Hematopoietic multipotent progenitor cell treated with erythropoietin and hydrocortisone succinate and interleukin-3 and kit ligand, for 4 days (in vitro differentiated cells): ENCODE results near the gene CLK3.
"Not testable (repeated sequence)": the region's sequence is repeated elsewhere in the genome, so short reads cannot be mapped to it uniquely, and the experiment has no call there.

ENCODE experiments used
- DNase-seq: peaks from one replicate; pipeline ENCODE4 v3.0.0-alpha.2; 2015

The CLK3 gene

GRCh38 chr15:74615508-74616365, at the start of gene CLK3:
Gene CLK3 (plus strand): TSS chr15:74615836. CDS start chr15:74619197, 3,361 bp downstream.
- peak; percentile 98 for DNase-seq

DNA sequence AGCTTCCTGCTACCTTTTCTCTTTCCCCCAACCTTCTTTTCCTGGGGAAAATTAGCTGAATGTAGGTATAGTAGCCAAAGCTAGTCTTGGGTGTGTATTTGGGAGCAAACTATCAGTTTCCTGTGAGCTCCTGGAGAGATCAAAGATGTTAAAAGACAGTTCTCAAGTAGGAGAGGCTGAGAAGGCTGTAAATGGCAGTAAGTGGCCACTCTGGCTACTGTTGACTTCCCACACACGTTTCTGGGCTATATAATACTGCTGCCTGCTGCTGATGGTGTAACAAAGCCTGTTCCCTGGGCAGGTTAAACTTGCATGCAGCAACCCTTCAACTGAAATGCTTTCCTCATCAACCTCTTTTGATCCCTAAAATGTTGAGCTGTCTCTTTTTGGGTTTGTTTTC, 47.0 kb upstream of the CLK3 start:
- no peak for DNase-seq

- DNase-seq = no peak
Observed at GRCh38 chr15:74569731-74570070, 45.9 kb upstream of the CLK3 start.

DNA sequence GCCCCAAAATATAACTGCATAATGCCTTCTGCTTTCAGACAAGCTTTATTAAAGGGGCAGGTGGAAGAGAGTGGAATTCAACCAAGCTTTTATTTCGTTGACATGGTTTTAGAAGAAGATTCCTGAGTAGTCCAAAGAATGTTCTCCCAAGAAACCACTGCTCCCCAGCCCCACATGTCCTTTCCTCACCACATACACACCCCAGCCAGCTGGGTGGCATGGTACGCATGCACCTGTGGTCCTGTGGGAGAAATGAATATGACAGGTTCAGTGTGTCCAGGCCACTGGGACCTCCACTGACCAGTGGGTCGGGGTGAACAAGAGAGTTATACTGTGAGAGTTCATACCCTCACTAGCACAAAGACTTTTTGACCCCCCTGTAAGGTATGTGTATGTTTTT, 44.4 kb upstream of the CLK3 start:
- DNase-seq = no peak

- no peak for DNase-seq
Observed at GRCh38 chr15:74573987-74574386, 41.6 kb upstream of the CLK3 start.

- no peak for DNase-seq
Observed at GRCh38 chr15:74578496-74578994, 37.1 kb upstream of the CLK3 start.

DNA sequence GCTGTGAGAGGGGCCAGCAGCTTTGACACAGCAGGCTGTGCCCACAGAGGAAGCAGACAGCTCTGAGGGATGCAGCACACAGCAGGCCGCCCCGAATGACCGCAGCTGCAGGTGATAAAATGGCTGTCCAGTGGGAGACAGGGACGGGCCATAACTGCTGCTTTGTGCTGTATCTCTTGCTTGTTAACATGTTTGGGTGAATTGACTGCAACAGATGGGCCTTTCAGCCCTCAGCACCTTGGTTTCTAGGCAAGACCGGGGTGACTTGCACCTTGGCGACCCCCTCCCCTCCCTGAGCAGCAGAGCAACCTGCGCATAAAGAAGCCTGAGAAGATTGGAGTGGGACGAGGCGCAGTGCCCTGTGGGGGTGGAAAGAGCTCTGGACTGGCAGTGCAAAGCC, 36.6 kb upstream of the CLK3 start:
- no peak for DNase-seq

DNA sequence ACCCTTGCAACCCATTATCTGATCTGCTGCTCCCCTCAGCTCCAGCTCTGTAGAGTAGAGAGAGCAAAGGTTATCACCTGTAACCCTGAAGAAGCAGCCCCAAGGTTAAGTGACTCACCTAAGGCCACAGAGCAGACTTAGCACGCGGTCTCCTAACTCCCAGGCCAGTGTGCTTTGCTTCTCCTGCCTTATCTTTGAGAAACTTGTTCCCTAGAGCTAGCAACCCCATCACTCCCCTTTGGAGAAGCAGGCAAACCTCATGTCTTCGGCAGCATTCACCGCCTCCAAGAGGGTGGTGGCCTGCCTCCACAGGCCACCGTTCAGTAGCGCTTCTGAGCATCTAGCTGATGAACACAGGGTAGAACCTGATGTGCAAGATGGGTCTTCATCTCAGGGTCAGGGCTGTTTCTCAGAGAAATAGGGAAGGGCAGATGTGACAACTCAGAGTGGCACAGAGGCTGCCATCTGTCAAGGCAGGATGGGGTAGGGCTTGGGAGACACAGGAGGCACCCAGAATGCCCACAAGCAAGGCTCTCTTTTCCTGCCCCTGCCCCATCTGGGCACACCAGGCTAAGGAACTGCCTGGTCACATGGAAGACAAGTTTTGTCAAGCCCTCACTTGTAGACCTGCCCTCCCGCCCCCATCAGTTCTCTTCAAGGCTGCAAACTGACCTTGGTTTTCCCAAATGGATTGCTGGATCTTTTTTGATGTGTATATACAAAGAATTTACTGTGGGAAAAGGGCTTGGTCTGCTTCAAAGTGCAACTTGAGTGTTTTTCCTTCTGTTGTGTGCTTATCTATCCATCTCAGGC, 34.9 kb upstream of the CLK3 start:
- no peak for DNase-seq

DNA sequence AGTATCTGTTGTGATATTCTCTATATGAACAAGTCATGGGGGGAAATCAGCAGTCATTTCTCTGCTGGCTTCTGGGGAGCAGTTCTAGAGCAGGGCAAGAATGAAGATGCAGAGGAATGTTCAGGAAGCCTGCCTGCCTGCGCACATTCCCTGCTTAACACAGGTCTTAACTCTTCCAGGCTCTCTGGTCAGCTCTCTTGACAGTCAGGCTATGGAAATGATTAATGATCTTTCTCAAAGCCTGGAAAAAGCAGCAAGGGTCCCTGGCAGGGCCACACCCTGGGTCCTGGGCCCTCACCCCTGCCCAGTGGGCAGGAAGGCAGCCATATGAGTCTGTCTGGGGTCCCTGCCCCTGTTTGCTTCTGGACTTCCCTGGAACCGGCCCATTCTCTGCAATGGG, 31.4 kb upstream of the CLK3 start:
- no peak for DNase-seq

DNA sequence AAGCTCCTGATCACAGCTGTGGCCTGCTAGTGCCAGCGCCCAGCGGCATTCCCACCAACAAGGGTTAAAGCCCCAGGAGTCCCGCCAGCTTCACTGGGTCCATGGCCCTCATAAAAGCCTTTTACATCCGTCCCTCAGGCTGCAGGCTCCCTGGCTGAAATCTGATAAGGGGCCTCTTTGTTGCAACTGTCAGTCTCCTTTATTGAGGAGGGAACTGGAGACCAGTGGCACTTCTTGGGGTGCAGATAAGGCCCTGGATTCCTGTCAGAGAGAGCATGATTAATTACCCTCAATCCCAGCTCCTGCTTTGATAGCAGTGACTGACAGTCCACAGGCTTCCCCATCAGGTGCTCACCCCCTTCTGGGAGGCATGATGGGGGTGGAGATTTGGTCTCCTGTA, 30.9 kb upstream of the CLK3 start:
- DNase-seq = peak; percentile 78

DNA sequence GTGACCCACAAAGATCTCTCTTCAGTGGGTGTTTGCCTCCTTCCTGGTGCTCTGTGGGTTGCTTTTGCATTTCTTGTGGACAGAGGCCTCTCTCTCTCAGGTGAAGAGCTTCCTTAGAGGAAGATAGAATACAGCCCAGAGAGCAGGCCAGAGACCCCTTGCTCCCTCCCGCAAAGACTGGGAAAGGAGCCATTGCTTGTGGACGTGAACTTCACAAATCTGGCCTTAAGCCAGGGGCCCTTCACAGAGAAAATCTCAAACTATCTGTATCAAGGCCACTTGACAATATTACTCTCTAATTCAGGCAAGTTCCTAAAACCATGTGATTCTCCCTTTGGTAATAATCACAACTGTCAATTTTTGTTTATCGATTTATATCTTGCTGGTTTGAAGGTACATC, 30.4 kb upstream of the CLK3 start:
- DNase-seq = no peak

- no peak for DNase-seq
Observed at GRCh38 chr15:74585857-74586256, 29.8 kb upstream of the CLK3 start.

DNA sequence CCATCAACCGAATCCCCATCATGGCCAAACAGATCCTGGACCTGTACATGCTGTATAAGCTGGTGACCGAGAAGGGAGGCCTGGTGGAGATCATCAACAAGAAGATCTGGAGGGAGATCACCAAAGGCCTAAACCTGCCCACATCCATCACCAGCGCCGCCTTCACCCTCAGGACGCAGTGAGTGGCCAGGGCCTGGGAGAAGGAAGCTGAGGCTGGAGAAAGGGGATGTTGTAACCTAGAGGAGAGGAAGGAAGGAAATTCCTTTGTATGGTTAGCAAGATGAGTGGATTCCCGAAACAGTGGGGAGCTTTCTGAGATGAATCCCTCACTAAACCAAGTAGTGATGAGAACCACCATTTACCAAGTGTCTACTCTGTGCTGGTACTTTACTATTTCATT, 25.8 kb upstream of the CLK3 start:
- no peak for DNase-seq

DNA sequence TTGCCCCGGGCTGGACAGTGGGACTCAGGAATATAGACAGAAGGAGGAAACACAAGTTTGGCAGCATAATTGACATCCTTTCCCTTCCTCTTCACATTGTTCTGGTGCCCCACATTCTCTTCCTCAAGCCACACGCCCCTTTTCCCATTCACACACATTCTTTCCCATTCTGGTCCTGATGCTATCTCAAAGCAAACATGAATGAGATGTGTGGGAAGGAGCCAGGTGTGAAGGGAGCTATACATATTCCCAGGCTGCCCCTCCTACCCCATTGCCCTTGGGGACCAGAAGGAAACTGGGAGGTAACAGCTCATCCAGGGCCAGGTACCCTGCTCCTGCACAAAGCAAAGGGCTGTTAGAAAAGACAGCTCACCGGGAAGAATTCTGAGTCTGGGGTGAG, 23.4 kb upstream of the CLK3 start:
- DNase-seq = no peak

GRCh38 chr15:74593122-74593521, 22.5 kb upstream of the CLK3 start:
- no peak for DNase-seq

- DNase-seq = no peak
Observed at GRCh38 chr15:74594455-74594854, 21.2 kb upstream of the CLK3 start.

GRCh38 chr15:74595271-74595670, 20.4 kb upstream of the CLK3 start:
- no peak for DNase-seq

DNA sequence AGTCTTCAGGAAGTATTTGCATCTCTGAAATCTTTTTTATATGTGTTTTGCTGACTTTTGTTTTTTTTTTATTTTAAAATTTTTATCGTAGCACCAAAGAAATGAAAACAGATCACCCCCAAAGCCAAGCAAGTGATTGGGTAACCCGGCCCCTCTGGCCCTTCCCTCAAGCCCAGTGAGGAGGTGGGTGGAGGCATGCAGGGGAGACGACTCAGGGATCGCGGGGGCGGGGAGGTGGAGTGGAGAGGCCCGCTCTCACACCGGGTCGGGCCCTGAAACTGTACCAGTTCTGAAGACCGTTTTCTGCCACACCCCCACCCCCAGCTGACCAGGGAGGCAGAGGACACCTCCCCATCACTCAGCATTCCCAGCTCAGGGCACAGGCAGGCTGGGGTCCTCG, 18.9 kb upstream of the CLK3 start:
- DNase-seq = not testable (repeated sequence)

DNA sequence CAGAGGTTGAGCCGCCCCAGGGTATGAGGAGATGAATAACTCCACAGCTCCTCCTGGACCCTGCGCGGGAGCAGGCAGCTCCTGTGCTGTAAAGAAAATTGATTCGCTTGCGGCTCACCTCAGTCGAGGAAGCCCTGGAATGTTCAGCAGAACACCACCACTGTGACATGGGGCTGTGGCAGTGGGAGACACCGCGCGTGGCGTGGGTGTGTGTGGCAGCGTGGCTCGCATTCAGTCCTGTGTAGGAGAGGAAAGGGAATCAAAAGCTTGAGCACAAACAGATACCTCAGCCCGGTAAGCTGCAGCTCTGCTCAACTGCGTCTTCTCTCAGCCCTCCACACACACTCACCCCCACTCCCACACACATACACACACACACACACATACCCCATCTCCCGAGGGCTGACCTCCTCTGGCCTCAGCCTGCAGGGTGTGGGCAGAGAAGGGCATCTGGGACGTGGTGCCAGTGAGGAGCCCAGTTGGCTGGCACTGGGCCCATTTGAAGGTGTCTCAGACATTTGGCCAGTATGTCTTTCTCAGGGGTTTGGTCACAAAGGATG, 18.4 kb upstream of the CLK3 start:
- not testable (repeated sequence) for DNase-seq

GRCh38 chr15:74598126-74598842, 17.4 kb upstream of the CLK3 start:
- DNase-seq = peak; percentile 97

DNA sequence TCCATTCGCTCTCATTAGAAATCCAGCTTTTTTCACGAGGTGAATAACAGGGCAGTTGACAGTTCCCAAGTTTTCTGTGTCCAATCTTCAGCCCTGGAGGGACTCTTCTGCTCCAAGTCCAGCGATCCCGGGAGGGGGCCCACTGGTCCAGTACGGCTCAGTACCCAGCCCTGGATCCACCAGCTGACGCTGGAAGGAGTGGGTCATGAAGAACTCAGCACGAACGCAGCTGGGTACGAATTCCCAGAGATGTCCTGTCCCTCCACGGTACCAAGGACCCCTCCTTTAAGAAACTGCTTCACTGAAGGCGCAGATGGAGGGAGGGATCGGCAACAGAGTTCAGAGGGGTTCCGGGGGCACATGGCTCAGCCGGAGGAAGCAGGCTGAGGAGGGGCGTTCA, 16.5 kb upstream of the CLK3 start:
- no peak for DNase-seq

GRCh38 chr15:74603026-74603788, 12.4 kb upstream of the CLK3 start:
- DNase-seq = no peak
